HG03439 (cell line): ENCODE results near the gene OR6N1.

Source experiments
- ATAC-seq: cut with Tn5 transposase; IDR thresholded peaks from one replicate; pipeline ENCODE4 v1.9.1; 2021; ENCODE audit warnings: mild to moderate bottlenecking, moderate library complexity; ENCODE audit not compliant: unreplicated experiment

Gene OR6N1

GRCh38 chr1:158771950-158772866 lies at the start of gene OR6N1:
Gene OR6N1, minus strand, starts transcription at chr1:158772195. Its CDS starts 5,513 bp downstream, at chr1:158766682.
- no peak for ATAC-seq

DNA sequence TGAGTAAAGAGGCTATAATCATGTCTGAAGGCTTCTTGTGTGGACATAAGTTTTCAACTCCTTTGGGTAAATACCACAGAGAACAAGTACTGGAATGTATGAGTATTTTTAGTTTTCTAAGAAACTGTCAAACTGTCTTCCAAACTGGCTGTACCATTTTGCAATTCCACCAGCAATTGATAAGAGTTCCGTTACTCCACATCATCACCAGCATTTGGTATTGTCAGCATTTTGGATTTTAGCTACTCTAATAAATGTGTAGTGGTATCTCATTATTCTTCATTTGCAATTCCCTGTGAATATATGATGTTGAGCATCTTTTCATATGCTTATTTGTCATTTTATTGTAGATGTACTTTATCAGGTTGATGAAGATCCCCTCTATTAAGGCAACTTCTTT lies 49.7 kb upstream of the OR6N1 start:
- no peak for ATAC-seq

- ATAC-seq: peak; percentile 84
Observed at GRCh38 chr1:158819461-158820443, 47.8 kb upstream of the OR6N1 start.

DNA sequence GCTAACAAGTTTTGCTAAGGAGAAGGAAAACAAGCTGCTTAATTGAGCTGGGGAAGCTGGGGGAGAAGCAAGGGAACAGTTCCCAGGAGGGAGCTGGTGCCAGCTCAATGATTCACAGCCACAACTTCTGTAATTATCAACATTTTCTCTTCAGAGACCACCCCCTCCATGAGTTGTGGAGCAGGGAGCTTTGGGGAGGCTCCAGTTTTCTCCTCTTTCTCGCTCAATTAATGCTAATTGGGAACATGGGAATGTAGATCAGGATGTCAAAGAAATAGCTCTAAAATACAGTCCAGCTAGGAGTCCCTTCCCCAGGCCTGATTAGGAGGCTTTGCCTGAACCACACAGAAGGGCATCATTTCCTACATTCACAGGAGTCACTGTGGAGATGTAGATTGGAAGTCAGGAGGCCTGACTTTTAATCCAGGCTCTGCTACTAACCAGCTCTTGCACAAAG lies 47.0 kb upstream of the OR6N1 start:
- ATAC-seq: no peak

DNA sequence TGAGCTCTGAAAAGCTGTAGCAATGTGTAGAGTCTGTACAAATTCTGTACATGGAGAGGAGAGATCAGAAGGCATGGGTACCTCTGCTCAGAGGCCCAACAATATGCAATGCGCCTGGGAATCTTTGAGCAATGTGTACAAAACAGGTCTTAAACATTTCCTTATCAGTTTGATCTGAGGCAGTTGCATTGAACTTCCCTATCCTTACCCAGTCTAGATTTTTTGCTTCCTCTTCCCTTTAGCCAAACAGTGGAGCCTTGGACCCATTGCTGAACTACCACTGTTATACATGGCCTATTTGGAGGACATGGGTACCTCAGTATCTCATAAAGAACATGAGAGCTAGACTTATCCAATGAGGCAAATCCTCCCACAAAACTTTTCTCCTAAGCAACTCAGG lies 46.6 kb upstream of the OR6N1 start:
- no peak for ATAC-seq

DNA sequence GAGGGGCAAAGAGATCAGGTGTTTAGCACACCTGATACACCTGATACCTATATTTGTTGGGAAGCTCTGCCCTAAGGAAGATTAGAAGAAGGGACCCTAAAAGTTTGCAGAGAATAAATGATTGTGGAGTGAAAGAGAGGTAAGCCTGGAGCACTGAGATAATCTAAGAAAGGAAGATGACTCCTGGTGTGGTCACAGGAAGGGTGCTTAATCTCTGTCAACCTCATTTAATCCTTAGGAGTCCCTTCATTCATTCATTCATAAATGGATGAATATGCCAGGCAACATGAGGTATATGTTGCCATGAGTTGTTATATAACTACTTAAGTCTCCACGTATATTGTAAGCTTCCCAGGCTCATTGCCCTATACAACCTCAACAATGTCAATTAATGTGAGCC lies 43.0 kb upstream of the OR6N1 start:
- ATAC-seq: no peak

DNA sequence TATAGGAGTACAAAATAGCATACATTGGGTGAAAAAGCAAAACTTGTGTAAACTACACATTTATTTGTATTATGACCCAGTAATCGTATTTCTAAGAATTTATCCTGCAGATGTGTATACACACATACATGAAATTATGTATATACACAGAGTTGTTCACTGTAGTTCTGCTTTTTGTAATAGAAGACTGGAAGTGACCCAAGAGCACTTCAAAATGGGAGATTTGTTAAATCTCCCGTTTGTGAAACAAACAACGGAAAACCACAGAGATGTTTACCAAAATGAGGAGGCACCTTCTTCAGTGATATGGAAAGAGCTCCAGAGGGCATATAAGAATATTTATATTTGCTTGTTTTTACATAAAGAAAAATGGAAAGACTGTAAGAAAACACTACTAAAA lies 41.2 kb upstream of the OR6N1 start:
- no peak for ATAC-seq

DNA sequence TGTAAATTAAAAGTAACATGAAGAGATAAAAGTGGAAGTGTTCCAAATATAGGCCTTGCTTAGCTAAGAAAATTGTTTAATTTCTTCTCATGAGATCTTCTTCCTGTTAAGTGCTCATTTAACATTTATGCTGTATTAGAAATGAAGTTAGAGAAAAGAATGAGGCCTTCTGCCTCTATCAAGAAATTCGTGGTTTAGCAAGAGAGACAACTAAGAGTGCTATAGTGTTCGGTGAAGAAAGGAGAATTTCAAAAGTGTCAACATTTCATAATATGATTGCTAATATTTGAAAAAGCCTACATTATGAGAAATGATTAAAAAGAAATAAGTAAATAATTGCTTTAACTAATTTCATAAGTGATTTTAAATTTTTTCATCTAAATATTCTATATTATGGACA lies 40.3 kb upstream of the OR6N1 start:
- no peak for ATAC-seq

GRCh38 chr1:158810311-158810710 lies 38.3 kb upstream of the OR6N1 start:
- no peak for ATAC-seq

- no peak for ATAC-seq
Observed at GRCh38 chr1:158809862-158810261, 37.9 kb upstream of the OR6N1 start.

- ATAC-seq: no peak
Observed at GRCh38 chr1:158809256-158809655, 37.3 kb upstream of the OR6N1 start.

GRCh38 chr1:158806916-158807536 lies 35.0 kb upstream of the OR6N1 start:
- ATAC-seq: no peak

DNA sequence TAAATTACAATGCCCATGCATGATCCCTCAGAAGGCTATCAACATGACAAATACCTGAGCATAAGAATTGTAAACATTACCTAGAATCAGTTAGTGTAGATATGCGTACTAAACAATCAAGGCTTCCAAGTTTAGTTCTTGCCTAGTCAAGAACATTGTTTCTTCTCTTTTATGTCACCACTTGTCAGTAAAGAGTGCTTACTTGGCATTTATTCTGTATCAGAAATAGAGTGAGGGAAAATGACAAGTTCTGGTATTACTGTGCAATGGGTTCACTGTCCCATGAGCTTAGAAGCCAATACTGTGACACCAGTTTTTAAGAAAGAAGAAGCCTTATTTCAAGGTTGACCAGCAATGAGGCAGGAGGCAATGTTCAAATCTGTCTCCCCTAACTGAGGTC lies 31.7 kb upstream of the OR6N1 start:
- no peak for ATAC-seq

DNA sequence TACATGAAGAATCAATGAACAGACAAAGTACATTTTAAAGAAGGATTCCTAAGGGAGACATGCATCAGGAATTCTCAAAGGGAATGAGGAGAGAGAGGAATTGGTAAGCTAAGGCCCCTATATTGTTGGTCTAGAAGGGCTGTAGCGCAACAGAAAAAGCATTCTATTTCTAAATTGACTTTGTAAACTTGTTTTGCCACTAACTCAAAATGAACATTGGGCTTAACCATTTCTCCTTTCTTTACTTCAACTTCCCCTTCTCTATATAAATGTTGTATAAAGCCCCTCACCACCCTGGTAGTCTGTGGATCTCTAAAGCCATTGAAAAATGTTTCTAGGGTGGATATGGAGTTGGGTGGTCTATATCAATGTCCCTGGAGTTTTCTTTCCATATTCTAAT lies 29.4 kb upstream of the OR6N1 start:
- ATAC-seq: no peak

DNA sequence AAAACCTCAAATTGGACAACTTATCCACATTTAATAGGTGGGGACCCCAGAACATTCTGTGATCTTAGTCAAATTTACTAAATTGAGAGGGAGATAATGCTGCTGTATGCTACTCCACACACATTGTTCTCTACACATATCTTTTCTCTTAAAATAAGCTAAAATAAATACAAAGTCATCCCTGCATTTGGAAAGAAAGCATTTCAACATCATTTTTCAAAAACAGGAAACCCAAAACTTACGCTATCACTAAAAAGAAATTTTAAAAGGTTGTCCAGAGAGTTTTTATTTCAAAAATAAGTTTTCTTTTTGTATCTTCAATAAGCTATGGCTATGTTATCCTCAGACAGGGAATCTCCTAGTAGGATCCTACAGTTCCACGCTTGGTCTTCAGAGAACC lies 28.5 kb upstream of the OR6N1 start:
- no peak for ATAC-seq

DNA sequence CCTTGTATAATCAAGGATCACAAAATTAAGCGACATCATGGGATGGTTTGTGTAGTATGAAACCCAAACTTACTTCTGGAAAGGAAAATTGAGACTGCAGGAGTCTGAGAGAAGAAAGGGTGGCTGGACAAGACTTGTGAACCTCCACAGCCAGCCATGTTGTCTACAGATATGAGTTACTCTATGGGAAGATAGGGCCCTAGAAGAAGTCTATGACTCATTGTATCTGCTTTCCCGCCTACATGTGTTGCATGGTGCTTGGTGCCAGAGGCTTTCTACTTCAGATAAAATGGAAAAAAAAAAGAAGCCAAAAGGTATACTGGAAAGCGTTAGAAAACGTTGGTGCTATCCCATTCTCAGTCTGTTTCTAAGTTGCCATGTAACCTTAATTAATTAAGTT lies 27.7 kb upstream of the OR6N1 start:
- no peak for ATAC-seq

- no peak for ATAC-seq
Observed at GRCh38 chr1:158798531-158798930, 26.5 kb upstream of the OR6N1 start.

GRCh38 chr1:158794247-158794646 lies 22.3 kb upstream of the OR6N1 start:
- ATAC-seq: no peak

- no peak for ATAC-seq
Observed at GRCh38 chr1:158793604-158794003, 21.6 kb upstream of the OR6N1 start.

GRCh38 chr1:158781104-158781503 lies 9.1 kb upstream of the OR6N1 start, which contains the start of gene OR6N2:
Gene OR6N2, minus strand, starts transcription at chr1:158781204. Its CDS starts 3,569 bp downstream, at chr1:158777635.
- no peak for ATAC-seq

- no peak for ATAC-seq
Observed at GRCh38 chr1:158754420-158754819, 17.6 kb downstream of the OR6N1 start, which contains the start of gene OR6K6. Gene OR6K6, plus strand, starts transcription at chr1:158754720. Its CDS starts 168 bp downstream, at chr1:158754888.
